HepG2 (cell line): Measurements from ENCODE around the gene MARF1.

Experiments
- MXD3 ChIP-seq: IDR thresholded peaks from 2 replicates; pipeline ENCODE4 v1.6.1; 2016; ENCODE audit warnings: mild to moderate bottlenecking, missing biosample characterization, missing genetic modification reagents
- POLR2A ChIP-seq, 2 experiments: IDR thresholded peaks; 2 replicates each; pipeline ENCODE4 v1.6.1; 2011; ENCODE audit warnings: low read depth in 2 of 2, low read length in 2 of 2, mild to moderate bottlenecking in 1 of 2, moderate library complexity in 1 of 2; ENCODE audit not compliant: insufficient read depth in 1 of 2
- RFX5 ChIP-seq: IDR thresholded peaks from 2 replicates; pipeline ENCODE4 v1.6.1; 2011; ENCODE audit warnings: low read depth, low read length, improper control_type of control experiment
- ZNF367 ChIP-seq: sonication (generic); formaldehyde crosslinking; IDR thresholded peaks from 2 replicates; pipeline ENCODE4 v1.4.0; 2020; ENCODE audit warnings: missing genetic modification reagents, borderline replicate concordance

GRCh38 chr16:15691046-15691445, 48.1 kb upstream of the MARF1 start:
- TF ChIP-seq ZNF367 (CRISPR knock-in tag) (no peak), MXD3 (CRISPR knock-in tag) (no peak), RFX5 (no peak), POLR2A (IDR thresholded peaks at IDR 0.05; ENCODE audit: insufficient read depth in 1 of 2, low read depth in 2 of 2, low read length in 2 of 2) (no peak)
